HepG2 (cell line): Measurements from ENCODE around the gene TMEM129. TPM values are rescaled to one million over a fixed set of nuclear protein-coding genes. Genes with fewer than 3 reads are reported as not detected.
A peak's percentile ranks its signal among the peaks of the same experiment; 100 is the strongest.

Experiments
- ATRX ChIP-seq: sonication (generic); formaldehyde crosslinking; IDR thresholded peaks from 2 replicates; pipeline ENCODE4 v1.4.0; 2020; ENCODE audit warnings: missing genetic modification reagents, borderline replicate concordance
- CHD2 ChIP-seq: IDR thresholded peaks from 2 replicates; pipeline ENCODE4 v1.6.1; 2011; ENCODE audit warnings: low read depth, low read length, improper control_type of control experiment
- KLF6 ChIP-seq: IDR thresholded peaks from 2 replicates; pipeline ENCODE4 v1.8.0; 2016; ENCODE audit warnings: missing biosample characterization, missing genetic modification reagents
- MATR3 ChIP-seq: sonication (generic); formaldehyde crosslinking; IDR thresholded peaks from 2 replicates; pipeline ENCODE4 v1.4.0; 2020; ENCODE audit warnings: missing genetic modification reagents
- MAZ ChIP-seq, 2 experiments: sonication (generic) in 1 of 2; formaldehyde crosslinking in 1 of 2; IDR thresholded peaks; 2 replicates each; pipeline versions ENCODE4 v1.5.0 to v1.6.1; 2012 to 2020; ENCODE audit warnings: low read depth in 2 of 2, mild to moderate bottlenecking in 2 of 2, borderline replicate concordance in 1 of 2, improper control_type of control experiment in 1 of 2, low read length in 1 of 2, missing genetic modification reagents in 1 of 2, moderate library complexity in 1 of 2
- MED8 ChIP-seq: sonication (generic); formaldehyde crosslinking; IDR thresholded peaks from 2 replicates; pipeline ENCODE4 v1.8.1; 2023; ENCODE audit warnings: mild to moderate bottlenecking, missing genetic modification reagents; ENCODE audit not compliant: insufficient replicate concordance
- MLLT10 ChIP-seq: sonication (generic); formaldehyde crosslinking; IDR thresholded peaks from 2 replicates; pipeline ENCODE4 v1.4.0; 2020; ENCODE audit warnings: missing genetic modification reagents
- MYPOP ChIP-seq: sonication (generic); formaldehyde crosslinking; IDR thresholded peaks from 2 replicates; pipeline ENCODE4 v1.8.1; 2023; ENCODE audit warnings: mild to moderate bottlenecking, moderate library complexity, missing genetic modification reagents
- PAF1 ChIP-seq: IDR thresholded peaks from 2 replicates; pipeline ENCODE4 v1.6.1; 2016; ENCODE audit warnings: missing genetic modification reagents, missing compliant biosample characterization
- SMAD9 ChIP-seq: sonication (generic); formaldehyde crosslinking; IDR thresholded peaks from 2 replicates; pipeline ENCODE4 v1.5.1; 2020; ENCODE audit warnings: mild to moderate bottlenecking, missing genetic modification reagents
- TOE1 ChIP-seq: sonication (generic); formaldehyde crosslinking; IDR thresholded peaks from 2 replicates; pipeline ENCODE4 v1.4.0; 2020; ENCODE audit warnings: mild to moderate bottlenecking, missing genetic modification reagents
- ZBTB42 ChIP-seq: sonication (generic); formaldehyde crosslinking; IDR thresholded peaks from 2 replicates; pipeline ENCODE4 v1.5.0; 2020; ENCODE audit warnings: mild to moderate bottlenecking, missing genetic modification reagents
- ZNF10 ChIP-seq: sonication (generic); formaldehyde crosslinking; IDR thresholded peaks from 2 replicates; pipeline ENCODE4 v1.4.0; 2020; ENCODE audit warnings: mild to moderate bottlenecking, low read depth, missing genetic modification reagents, borderline replicate concordance
- ZNF570 ChIP-seq: sonication (generic); formaldehyde crosslinking; IDR thresholded peaks from 2 replicates; pipeline ENCODE4 v1.4.0; 2020; ENCODE audit warnings: mild to moderate bottlenecking, missing genetic modification reagents, borderline replicate concordance
- ZNF615 ChIP-seq: sonication (generic); formaldehyde crosslinking; IDR thresholded peaks from 2 replicates; pipeline ENCODE4 v1.5.0; 2020; ENCODE audit warnings: mild to moderate bottlenecking, missing genetic modification reagents, borderline replicate concordance
- ZNF703 ChIP-seq: sonication (generic); formaldehyde crosslinking; IDR thresholded peaks from 2 replicates; pipeline ENCODE4 v1.5.1; 2020; ENCODE audit warnings: missing genetic modification reagents, mild to moderate bottlenecking, moderate library complexity, borderline replicate concordance
- polyA plus RNA-seq, 8 experiments: library from polyadenylated mRNA; depleted of rRNA in 3 of 8; stranded (reverse) in 7 of 8; unstranded in 1 of 8; fragments of >200 nt; fragmentation: Illumina TruSeq in 4 of 8; extraction: Trizol in 4 of 8; gene quantifications; 2 replicates each; pipeline versions ENCODE4 v1.2.1 to v1.2.3, GENCODE V29; 2011 to 2016; ENCODE audit warnings: low read depth in 4 of 8, missing spikeins in 1 of 8, mixed read lengths in 1 of 8; ENCODE audit not compliant: insufficient read depth in 1 of 8
- total RNA-seq, 5 experiments: library from RNA; depleted of rRNA; stranded (reverse); fragments of >200 nt; fragmentation: Illumina TruSeq; extraction: Trizol; gene quantifications; 2 replicates each; pipeline ENCODE4 v1.2.3, GENCODE V29; 2016; ENCODE audit warnings: low read depth in 1 of 5
- TF ChIP-seq, protein P1 (sequence below), 2 experiments: fragments of 450-650 bp in 1 of 2; sonication (generic) in 1 of 2; formaldehyde crosslinking in 1 of 2; IDR thresholded peaks; 2 replicates each; pipeline versions ENCODE4 v1.6.1 to v1.8.0; 2016 to 2022; ENCODE audit warnings: antibody characterized with exemption in 1 of 2, mild to moderate bottlenecking in 1 of 2, missing genetic modification reagents in 1 of 2
- TF ChIP-seq, protein P2 (sequence below): sonication (generic); formaldehyde crosslinking; IDR thresholded peaks from 2 replicates; pipeline ENCODE4 v1.4.0; 2020; ENCODE audit warnings: missing genetic modification reagents; ENCODE audit errors: not compliant biosample characterization

TMEM129 gene
- total and polyA plus RNA-seq, 2 of the 13 experiments (the other 11 are each of a cell fraction or from before 2014, with no cell fraction given), result 19.0 to 25.8 TPM

DNA sequence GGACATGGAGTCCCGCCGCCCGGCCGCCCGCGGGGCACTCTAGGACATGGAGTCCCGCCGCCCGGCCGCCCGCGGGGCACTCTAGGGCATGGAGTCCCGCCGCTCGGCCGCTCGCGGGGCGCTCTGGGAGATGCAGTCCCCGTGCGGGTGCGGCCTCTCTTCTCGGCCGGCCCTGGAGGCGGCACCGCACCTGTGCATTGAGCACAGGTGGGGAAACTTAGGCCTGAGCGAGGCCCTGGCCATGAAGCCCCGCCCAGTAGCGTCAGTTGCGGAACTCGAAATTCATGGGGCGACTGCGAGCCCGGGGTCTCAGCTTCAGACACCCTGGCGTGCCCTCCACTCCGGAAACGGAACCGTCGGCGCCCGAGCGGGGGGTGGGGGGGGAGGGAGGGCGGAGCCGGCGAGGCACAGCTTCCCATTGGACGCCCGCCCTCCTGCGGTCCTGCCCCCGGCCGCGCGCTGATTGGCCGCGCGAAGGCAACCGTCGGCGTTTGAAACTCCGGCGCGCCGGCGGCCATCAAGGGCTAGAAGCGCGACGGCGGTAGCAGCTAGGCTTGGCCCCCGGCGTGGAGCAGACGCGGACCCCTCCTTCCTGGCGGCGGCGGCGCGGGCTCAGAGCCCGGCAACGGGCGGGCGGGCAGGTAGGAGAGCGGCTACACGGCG lies at the start of gene TMEM129, which contains the start of gene TACC3 (continued):
- TF ChIP-seq MYPOP (CRISPR knock-in tag) (no peak), TOE1 (CRISPR knock-in tag) (no peak), MAZ (IDR thresholded peaks at IDR 0.05; ENCODE audit: borderline replicate concordance, low read depth, low read length) (peak; percentile 73; the same call in 1 of the 2 replicates), MAZ (CRISPR knock-in tag; IDR thresholded peaks at IDR 0.05; ENCODE audit: low read depth) (no peak; the same call in none of the 2 replicates), ZNF10 (CRISPR knock-in tag) (no peak), CHD2 (no peak), SMAD9 (CRISPR knock-in tag) (no peak), MLLT10 (no peak), ZNF703 (CRISPR knock-in tag) (no peak), ATRX (CRISPR knock-in tag) (no peak), MED8 (no peak), MATR3 (no peak), PAF1 (CRISPR knock-in tag) (no peak), KLF6 (CRISPR knock-in tag) (no peak), ZBTB42 (CRISPR knock-in tag) (no peak), ZNF615 (CRISPR knock-in tag) (no peak), ZNF570 (no peak)
- TF ChIP-seq, protein P1, sequence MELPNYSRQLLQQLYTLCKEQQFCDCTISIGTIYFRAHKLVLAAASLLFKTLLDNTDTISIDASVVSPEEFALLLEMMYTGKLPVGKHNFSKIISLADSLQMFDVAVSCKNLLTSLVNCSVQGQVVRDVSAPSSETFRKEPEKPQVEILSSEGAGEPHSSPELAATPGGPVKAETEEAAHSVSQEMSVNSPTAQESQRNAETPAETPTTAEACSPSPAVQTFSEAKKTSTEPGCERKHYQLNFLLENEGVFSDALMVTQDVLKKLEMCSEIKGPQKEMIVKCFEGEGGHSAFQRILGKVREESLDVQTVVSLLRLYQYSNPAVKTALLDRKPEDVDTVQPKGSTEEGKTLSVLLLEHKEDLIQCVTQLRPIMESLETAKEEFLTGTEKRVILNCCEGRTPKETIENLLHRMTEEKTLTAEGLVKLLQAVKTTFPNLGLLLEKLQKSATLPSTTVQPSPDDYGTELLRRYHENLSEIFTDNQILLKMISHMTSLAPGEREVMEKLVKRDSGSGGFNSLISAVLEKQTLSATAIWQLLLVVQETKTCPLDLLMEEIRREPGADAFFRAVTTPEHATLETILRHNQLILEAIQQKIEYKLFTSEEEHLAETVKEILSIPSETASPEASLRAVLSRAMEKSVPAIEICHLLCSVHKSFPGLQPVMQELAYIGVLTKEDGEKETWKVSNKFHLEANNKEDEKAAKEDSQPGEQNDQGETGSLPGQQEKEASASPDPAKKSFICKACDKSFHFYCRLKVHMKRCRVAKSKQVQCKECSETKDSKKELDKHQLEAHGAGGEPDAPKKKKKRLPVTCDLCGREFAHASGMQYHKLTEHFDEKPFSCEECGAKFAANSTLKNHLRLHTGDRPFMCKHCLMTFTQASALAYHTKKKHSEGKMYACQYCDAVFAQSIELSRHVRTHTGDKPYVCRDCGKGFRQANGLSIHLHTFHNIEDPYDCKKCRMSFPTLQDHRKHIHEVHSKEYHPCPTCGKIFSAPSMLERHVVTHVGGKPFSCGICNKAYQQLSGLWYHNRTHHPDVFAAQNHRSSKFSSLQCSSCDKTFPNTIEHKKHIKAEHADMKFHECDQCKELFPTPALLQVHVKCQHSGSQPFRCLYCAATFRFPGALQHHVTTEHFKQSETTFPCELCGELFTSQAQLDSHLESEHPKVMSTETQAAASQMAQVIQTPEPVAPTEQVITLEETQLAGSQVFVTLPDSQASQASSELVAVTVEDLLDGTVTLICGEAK (IDR thresholded peaks at IDR 0.05), result peak; percentile 48; the same call in 1 of the 2 replicates
- TF ChIP-seq, protein P1 (CRISPR knock-in tag; IDR thresholded peaks at IDR 0.05), result no peak
- TF ChIP-seq, protein P2, sequence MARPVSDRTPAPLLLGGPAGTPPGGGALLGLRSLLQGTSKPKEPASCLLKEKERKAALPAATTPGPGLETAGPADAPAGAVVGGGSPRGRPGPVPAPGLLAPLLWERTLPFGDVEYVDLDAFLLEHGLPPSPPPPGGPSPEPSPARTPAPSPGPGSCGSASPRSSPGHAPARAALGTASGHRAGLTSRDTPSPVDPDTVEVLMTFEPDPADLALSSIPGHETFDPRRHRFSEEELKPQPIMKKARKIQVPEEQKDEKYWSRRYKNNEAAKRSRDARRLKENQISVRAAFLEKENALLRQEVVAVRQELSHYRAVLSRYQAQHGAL (CRISPR knock-in tag), result no peak
